Stimulated activated CD4-positive, alpha-beta T cell treated with anti-CD3 and anti-CD28 coated beads, TNF-alpha, amount 100 ng/mL, for 1 hour (primary cell): ENCODE data around the gene GUCD1.
"Not testable (repeated sequence)": the region's sequence is repeated elsewhere in the genome, so short reads cannot be mapped to it uniquely, and the experiment has no call there.

Experiments
- DNase-seq, 3 donors: peaks; one replicate each; pipeline ENCODE4 v3.0.0-alpha.2; 2020; ENCODE audit warnings: low read depth in 3 of 3, low spot score in 1 of 3

The GUCD1 gene

GRCh38 chr22:24554313-24555164 is at the start of gene GUCD1:
TSS of gene GUCD1 (minus strand) at chr22:24555138. CDS start at chr22:24554991, 147 bp downstream.
- DNase-seq = peak in 1 of 3 donors; percentile 14

GRCh38 chr22:24603770-24604629 is 49.1 kb upstream of the GUCD1 start:
- not testable (repeated sequence) for DNase-seq

- DNase-seq = not testable (repeated sequence)
Observed at GRCh38 chr22:24602847-24603769, 48.2 kb upstream of the GUCD1 start, which contains the start of gene GGT1. TSS of gene GGT1 (plus strand) at chr22:24603193. CDS start at chr22:24611082, 7,889 bp downstream.

GRCh38 chr22:24602105-24602749 is 47.3 kb upstream of the GUCD1 start:
- DNase-seq = not testable (repeated sequence)

- no peak for DNase-seq
Observed at GRCh38 chr22:24601217-24602104, 46.5 kb upstream of the GUCD1 start.

GRCh38 chr22:24599958-24600715 is 45.2 kb upstream of the GUCD1 start:
- not testable (repeated sequence) for DNase-seq

GRCh38 chr22:24599514-24599913 is 44.6 kb upstream of the GUCD1 start:
- no peak for DNase-seq

GRCh38 chr22:24597076-24597475 is 42.1 kb upstream of the GUCD1 start:
- not testable (repeated sequence) for DNase-seq

GRCh38 chr22:24595863-24596262 is 40.9 kb upstream of the GUCD1 start:
- DNase-seq = no peak

- no peak for DNase-seq
Observed at GRCh38 chr22:24595228-24595627, 40.3 kb upstream of the GUCD1 start.

- no peak for DNase-seq
Observed at GRCh38 chr22:24594569-24595120, 39.7 kb upstream of the GUCD1 start.

- no peak for DNase-seq
Observed at GRCh38 chr22:24593836-24594568, 39.1 kb upstream of the GUCD1 start.

GRCh38 chr22:24593559-24593835 is 38.6 kb upstream of the GUCD1 start:
- not testable (repeated sequence) for DNase-seq

- DNase-seq = no peak
Observed at GRCh38 chr22:24592851-24593558, 38.1 kb upstream of the GUCD1 start, which contains the start of gene LRRC75B. TSS of gene LRRC75B (minus strand) at chr22:24593073. CDS start at chr22:24593039, 34 bp downstream.

GRCh38 chr22:24592058-24592850 is 37.3 kb upstream of the GUCD1 start:
- no peak for DNase-seq

- DNase-seq = no peak
Observed at GRCh38 chr22:24591286-24591830, 36.4 kb upstream of the GUCD1 start.
